ELF-1 (cell line): ENCODE measurements around the gene PCSK4.
"Not testable (repeated sequence)": the region's sequence is repeated elsewhere in the genome, so short reads cannot be mapped to it uniquely, and the experiment has no call there.

Experiments used
- DNase-seq: peaks from one replicate; pipeline ENCODE4 v3.0.0-alpha.2; 2016; ENCODE audit warnings: low read depth, low spot score

The PCSK4 gene

GRCh38 chr19:1505012-1505411 is 14.9 kb upstream of the PCSK4 start:
- DNase-seq: no peak

GRCh38 chr19:1503925-1504773 is 14.0 kb upstream of the PCSK4 start:
- DNase-seq: no peak

DNA sequence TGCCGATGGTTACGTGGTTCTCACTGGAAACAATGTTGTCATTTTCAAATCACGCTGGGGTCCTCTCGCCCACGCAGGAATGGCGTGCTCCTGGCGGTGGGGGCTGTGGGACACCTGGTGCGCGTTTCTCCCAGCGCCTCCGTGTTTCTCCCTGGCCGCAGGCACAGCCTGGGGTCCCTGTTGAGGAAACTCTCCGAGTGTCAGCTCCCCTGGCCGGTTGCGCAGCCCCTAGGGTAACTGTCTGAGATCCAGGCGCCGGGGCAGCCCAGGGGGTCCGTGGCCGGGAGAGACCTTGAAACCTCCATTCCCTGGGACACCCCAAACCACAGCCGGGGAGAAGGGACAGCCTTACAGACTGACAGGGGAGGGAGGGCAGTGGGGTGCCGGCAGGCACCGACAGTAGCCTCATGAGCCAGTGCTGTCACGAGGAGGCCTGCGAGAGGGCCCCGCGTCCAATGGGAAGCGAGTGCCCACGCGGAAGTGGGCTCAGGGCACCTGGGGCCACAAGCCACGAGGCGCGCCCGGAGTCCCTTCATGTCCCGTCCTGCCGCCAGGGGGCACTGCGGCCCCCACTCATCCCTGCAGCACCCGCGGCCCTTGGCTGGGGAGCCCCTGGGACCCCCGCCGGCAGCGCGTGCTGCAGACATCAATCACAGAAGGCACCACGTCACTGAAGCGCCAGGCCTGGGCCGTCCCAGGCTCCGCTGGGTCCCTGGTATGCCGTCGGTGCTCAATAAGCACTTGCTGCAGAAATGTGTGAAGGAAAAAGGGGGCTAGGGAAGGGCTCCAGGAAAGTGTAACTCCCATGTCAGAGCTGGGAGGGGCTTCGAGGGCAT is 13.2 kb upstream of the PCSK4 start:
- peak; percentile 74 for DNase-seq

- DNase-seq: no peak
Measured at GRCh38 chr19:1502433-1503088, 12.4 kb upstream of the PCSK4 start.

GRCh38 chr19:1501200-1501595 is 11.0 kb upstream of the PCSK4 start:
- no peak for DNase-seq

- not testable (repeated sequence) for DNase-seq
Measured at GRCh38 chr19:1499231-1499630, 9.1 kb upstream of the PCSK4 start.

GRCh38 chr19:1497578-1498235 is 7.6 kb upstream of the PCSK4 start:
- DNase-seq: no peak

- DNase-seq: no peak
Measured at GRCh38 chr19:1496714-1497577, 6.8 kb upstream of the PCSK4 start.

DNA sequence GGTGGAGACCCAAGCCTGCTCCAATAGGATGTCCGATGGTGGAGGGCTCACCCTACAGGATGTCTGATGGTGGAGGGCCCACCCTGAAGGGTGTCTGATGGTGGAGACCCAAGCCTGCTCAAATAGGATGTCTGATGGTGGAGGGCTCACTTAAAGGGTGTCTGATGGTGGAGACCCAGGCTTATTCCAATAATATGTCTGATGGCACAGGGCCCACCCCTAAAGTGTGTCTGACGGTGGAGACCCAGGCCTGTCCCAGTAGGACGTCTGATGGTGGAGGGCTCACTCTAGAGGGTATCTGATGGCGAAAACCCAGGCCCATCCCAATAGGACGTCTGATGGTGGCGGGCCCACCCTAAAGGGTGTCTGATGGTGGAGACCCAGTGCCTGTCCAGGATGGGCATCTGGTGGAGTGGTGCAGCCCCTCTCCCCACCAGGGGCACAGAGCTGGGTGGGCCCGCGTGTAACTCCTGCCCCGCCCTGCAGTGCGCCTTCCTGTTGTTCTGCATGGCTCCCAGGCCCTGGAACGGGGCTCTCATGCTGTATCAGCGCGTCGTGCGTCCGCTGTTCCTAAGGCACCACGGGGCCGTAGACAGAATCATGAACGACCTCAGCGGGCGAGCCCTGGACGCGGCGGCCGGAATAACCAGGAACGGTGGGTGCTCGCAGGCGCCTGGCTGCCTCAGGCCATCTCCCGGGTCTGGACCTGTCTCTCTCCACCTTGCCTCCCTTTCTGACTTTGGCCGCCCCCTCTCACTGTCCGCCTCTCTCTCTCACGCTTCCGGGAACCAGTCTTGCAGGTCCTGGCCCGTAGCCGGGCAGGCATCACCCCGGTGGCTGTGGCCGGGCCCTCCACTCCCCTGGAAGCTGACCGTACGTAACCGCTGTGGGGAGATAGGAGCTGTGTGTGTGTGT is 5.9 kb upstream of the PCSK4 start:
- peak; percentile 72 for DNase-seq

GRCh38 chr19:1495051-1495798 is 5.1 kb upstream of the PCSK4 start:
- DNase-seq: no peak

DNA sequence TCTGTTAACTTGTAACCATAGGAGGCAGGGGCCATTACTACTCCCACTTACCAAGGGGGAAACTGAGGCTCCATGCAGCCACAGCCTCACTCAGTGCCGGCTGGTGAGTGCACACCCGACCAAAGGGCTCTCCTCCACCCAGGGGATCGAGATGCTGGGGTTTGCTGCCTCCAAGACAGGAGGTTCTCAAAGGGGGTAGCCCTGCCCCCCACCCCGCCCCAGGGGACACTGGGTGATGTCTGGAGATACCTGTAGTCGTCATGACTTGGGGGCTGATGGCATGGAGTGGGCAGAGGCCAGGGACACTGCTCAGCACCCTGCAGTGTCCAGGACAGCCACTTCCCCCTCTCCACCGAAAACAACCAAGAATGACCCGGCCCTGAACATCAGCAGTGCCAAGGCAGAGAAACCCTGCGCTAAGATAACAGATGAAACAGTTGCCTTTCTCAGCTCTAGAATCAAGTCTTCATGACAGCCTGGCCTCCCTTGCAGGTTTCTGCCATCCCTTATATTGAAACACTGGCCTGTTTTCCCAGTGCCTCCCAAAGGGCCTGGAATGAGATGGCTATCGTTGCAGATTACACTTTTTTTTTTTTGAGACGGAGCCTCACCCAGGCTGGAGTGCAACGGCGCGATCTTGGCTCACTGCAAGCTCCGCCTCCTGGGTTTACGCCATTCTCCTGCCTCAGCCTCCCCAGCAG is 4.1 kb upstream of the PCSK4 start:
- DNase-seq: no peak

DNA sequence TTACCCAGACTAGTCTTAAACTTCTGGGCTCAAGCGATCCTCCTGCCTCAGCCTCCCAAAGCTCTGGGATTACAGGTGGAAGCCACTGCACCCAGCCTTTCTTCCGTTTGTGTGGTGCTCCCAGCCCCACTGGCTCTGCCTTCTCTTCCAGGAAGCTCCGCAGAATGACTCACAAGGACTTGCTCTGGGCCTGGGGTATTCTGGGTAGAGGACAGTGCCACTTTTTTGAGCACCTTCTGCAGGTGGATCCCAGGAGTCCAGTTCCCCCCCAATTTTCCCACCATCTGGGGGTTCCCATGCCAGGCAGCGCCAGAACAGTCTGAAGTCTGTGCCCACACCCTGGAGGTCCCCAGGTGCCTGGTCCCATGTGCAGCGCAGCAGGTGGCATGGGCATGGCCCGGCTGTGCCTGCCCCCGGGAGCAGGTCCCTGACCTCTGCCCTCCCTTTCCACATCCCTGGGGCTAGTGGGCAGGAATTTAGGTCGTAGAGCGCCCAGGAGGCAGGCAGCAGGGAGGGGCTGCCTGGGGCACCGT is 2.4 kb upstream of the PCSK4 start:
- DNase-seq: no peak

DNA sequence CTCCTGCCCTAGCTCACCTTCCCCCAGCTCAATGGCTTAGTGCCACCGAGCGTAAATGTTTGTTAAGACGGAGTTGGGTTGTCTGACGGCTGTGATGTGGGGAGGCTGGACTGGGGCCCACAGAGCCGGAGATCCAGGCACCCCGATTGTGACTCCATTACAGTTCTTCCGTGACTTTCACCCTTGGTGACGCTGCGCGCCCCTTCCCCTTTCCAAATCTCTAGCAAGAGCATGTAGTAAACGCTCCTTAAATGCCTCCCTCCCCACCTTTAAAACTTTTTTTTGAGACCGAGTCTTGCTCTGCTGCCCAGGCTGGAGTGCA is 1.7 kb upstream of the PCSK4 start:
- no peak for DNase-seq

- no peak for DNase-seq
Measured at GRCh38 chr19:1491114-1491848, 1.1 kb upstream of the PCSK4 start, which contains the start of gene REEP6. REEP6 (plus strand) TSS chr19:1491181; CDS start chr19:1491270, 89 bp downstream.

DNA sequence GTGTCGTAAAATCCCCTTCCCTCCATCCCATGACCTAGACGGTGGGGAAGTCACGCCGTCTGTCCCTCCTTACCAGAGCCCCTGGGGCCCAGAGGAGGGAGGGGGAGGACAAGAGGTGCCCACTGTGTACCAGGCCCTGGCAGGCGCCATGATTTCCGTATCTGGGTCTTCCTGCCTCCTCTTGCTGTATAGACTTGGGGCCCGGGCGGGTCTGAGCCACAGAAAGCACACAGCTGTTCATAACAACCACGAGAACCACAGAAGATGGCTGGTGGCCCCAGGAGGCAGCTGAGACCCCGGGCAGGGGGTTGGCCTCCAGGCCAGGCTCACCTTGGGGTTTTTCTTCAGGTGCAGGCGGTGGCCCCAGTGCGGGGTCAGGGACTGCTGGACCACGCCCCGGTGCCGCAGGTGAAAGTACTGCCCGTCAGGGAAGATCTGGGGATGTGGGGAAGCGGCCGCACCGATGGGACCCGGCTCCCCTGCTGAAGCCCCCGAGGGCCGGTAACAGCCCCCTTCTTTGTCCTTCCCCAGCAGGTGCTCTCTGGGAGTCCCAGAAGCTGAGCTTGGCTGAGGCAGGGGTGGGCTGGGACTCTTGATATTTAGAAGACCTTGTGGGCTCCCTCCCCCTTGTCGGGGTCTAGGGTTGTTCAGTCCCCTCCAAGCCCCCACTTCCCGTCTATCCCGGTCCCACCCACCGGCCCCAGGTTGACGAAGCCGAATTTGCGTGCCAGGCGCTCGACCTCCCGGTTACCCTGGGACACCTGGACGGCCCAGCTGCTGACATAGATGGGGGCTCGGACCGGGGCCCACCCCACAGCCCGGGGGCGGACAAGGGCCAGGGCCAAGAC is 463 bp downstream of the PCSK4 start:
- DNase-seq: no peak

DNA sequence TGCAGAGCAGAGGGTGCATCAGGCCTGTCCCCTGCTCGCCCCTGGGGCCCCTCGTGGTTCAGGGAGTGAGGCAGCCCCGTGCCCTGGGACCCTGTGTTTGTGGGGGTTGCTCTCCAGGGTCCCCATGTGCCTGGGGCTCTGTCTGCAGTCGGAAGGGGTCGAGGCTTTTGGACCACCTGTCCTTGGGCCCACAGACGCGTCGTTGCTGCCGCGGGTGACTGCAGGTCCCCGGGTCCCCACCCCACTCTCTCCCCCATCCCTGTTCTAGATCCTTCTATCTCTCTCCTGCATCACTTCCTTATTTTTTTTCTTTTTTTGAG is 1.9 kb downstream of the PCSK4 start:
- DNase-seq: no peak
